Stimulated activated CD8-positive, alpha-beta memory T cell treated with anti-CD3 and anti-CD28 coated beads, Interleukin-12 subunit alpha, Interleukin-12 subunit beta, amount 100 ng/mL, for 24 hours (primary cell): ENCODE measurements around the gene PCMTD2.

Experiments
- DNase-seq: peaks from one replicate; pipeline ENCODE4 v3.0.0-alpha.2; 2020; ENCODE audit errors: extremely low read depth

PCMTD2 gene

DNA sequence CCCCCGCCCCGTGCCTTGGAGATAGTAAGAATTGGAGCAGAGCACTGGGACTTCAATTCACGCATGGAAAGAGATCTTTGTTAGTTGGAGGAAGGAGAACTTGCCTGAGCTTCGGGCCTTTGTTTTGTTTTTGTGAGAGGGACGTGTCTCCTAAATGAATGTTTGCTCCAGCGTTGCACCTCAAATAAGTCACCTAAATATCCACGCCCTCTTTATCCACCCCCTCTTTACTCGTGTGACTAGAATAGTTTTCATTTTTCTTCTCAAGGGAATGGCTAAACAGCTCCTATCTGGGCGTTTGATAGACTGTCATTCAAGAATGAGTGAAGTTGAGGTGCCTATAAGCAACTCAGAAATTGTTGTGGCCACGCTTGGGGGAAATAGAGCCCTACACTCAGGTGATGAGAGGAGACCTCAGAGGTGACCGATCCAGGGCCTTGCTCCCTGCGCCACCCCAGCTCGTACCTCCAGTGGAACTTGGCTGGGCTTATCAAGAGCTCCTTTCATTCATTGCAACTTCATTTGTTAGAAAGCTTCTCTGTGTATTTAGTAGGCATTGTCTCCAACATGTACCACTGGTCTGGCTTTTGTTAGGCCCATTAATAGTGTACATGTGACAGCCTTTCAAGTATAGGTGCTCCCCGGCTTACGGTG lies 861 bp downstream of the PCMTD2 start:
- no peak for DNase-seq

DNA sequence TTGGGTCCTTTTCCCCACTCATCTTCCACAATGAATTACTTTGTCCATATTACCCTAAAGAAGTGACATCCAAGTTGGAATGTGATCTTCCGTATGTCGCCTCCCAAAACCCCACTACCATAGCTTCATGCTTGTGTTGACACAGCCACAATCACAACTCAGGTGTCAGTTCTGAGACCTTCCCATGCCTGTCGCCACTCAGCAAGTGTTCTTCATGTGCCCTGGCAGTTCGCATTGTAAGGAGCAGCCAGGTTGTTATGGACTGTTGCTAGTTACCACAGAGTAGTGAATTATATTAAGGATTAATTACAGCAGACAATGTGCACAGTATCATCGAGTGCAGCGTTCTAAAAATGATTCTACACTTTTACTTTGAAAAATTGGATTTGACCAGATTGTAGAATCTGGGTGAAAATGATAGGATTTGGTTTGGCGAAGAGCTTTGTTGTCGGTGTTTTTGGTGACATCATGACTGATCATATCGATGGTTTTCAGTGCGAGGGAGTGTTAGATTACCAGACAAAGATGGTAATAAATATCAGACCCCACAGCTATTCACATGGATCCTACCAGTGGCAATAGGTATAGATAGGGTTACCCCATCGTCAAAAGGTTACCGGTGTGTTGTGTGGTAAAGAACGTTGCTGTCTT lies 1.7 kb downstream of the PCMTD2 start:
- DNase-seq: no peak

DNA sequence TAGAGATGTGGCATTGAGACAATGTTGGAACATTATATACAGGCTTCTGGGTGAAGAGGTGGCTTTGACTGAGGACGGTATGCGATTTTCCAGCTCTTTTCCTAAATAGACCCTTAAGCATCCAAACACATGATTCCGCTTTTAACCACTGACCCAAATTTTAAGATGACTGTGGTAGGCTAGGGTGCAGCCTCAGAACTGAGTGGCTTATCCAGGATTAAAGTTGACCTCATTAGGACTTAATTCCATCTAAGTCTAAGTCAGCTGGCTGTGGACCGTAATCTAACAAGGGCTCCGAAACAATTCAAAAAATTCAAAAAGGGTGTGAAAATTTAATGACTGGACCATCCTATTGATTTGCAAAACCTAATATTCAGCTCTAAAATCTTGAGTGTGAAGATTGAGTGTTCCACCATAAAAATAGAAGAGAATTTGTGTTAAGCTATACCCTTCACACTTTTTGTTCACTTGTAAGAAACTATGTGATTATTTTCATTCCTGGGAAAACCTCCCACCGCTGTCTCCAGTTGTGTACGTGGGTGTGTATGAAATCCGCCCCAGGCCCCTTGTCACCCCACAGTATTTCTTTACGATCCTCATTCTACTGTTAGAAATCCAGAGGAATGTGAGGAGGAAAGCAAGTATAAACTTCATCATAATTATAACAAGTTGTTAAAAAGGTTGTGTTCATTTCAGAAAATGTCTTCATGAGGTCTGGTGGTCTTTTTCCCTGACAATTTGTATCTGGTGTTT lies 2.7 kb downstream of the PCMTD2 start:
- no peak for DNase-seq

DNA sequence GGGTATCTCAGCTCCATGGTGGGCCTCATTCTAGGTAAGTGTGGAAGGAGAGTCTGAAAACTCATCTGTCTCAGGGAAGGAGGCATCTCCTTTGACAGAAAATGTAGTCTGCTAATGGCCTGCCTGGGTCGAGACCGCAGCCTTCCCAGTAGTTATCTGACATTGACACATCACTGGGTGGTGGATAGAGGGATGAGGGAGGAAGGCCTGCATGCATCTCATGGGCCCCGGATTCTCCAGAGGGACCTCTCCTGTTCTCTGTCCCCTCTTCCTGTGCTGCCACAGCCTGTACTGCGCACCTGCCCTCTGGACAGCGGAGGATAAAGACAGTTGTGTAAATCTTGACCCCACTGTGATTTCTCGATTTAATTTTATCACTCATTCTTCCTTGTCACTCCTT lies 4.7 kb downstream of the PCMTD2 start:
- DNase-seq: no peak

DNA sequence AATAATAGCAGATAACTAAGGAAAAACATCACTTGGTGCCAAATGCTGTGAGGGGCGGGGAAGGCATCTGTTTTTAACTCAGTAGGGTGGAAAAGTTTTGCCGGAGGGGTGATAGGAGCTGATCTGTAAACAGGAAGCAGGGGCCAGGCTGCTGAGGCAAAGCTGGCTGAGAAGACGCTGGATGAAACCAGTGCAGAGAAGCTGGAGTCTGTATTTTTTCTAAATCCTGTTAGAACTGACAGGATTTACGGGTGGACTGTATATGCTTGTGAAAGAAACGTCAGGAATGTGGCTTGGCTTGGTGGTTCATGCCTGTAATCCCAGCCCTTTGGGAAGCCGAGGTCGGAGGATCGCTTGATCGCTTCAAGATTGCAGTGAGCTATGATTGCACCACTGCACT lies 5.6 kb downstream of the PCMTD2 start:
- DNase-seq: no peak

DNA sequence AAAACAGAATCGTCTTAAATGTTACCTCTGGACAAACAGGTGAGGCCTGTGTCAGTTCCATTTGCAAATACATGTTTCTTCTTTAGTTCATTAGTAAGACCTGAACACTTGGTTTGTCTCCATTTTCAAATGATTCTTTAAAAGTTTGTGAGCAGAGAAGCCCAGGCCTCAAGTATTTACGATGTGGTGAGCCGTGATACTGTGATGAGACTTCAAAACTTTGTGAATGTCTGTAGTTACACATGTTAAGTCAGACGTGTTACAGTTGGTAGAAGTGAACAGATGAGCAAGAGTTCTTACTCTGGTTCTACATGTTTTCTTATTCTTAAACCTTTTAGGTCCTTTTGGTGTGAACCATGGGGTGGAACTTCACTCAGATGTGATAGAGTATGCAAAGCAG lies 8.5 kb downstream of the PCMTD2 start:
- DNase-seq: no peak

DNA sequence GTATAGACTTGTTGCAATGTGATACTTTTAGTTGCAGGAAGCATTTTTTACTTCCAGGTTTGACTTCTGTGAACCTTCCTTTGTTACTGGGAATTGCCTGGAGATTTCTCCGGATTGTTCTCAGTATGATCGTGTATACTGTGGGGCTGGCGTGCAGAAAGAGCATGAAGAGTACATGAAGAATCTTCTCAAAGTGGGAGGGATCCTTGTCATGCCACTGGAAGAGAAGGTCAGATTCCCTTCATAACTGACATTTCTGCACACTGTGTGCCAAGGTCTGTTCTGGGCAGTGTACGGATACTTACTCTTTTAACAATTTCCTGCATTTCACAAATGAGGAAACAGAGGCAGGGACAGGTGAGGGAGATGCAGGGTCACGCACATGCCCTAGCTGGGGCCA lies 9.7 kb downstream of the PCMTD2 start:
- no peak for DNase-seq

DNA sequence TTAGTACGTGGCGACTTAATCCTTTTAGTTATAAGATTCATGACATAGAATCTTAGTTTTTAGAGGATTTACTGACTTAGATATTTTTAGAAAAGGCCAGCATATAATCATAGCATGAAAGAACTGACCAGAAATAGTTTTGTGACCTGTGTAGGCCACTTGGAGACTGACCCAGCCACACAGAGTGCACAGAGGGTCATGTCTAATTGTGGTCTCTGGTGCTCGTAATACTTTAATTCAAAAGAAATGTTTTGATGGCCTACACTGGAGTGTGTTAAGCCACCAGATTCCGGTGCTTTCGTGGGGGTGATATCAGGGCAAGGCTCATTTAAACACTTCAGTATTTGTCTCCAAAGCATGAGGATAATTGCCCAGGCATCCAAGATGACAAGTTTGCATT lies 11.4 kb downstream of the PCMTD2 start:
- no peak for DNase-seq

DNA sequence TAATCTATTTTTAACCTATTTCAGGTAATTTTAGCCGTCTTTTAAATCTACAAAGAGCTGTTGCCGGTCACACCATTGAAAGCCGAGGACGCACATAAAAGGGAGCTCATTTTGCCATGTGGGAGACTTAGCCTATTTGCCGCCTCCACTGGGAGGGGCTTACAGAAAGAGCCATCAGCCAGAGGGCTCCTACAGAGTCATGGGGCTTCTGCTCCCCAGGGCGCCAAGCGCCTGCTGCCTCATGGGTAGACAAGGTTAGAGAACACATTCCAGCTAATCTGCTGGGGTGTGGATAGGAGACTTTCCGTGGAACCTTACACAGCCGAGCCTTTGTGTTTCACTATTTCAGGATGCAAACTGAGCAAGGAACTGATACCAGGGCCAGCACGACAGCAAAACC lies 12.6 kb downstream of the PCMTD2 start:
- no peak for DNase-seq

DNA sequence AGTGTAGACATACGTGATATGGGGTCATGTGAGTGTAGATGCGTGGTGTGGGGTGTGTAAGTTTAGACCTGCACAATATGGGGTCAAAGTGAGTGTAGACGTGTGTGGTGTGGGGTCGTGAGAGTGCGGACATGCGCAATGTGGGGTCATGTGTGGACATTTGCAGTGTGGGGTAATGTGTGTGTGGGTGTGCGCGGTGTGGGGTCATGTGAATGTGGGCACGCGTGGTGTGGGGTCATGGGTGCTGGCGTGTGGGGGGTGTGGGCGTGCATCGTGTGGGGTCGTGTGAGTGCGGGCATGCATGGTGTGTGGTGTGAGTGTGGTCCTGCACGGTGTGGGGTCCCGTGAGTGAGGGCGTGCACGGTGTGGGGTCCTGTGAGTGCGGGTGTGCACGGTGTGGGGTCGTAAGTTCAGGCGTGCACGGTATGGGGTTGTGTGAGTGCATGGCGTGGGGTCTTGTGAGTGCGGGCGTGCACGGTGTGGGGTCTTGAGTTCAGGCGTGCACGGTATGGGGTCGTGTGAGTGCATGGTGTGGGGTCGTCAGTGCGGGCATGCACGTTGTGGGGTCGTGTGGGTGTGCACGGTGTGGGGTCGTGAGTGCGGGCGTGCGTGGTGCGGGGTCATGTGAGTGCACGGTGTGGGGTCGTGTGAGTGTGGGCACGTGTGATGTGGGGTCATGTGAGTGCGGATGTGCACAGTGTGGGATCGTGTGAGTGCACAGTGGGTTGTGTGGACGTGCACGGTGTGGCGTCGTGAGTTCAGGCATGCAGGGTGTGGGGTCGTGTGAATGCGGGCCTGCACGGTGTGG lies 14.3 kb downstream of the PCMTD2 start:
- DNase-seq: no peak

DNA sequence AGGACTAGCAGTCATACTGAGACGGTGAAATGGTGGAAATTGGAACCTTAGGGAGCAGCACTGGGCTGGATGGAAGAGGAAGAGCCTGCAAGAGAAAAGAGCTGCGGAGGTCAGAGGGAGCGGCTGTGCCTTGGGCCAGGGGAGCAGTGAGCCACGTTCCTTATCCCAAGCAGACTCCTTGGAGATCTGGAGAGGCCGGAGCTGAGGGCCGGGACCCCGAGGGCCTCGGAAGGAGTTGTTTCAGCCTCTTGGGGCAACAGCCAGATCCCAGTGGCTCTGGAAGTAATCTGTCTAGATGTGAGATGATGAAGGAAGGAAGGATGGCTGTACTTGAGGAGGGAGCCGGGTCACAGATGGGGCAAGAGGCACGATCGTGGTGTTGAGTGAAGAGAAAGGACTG lies 16.1 kb downstream of the PCMTD2 start:
- no peak for DNase-seq

DNA sequence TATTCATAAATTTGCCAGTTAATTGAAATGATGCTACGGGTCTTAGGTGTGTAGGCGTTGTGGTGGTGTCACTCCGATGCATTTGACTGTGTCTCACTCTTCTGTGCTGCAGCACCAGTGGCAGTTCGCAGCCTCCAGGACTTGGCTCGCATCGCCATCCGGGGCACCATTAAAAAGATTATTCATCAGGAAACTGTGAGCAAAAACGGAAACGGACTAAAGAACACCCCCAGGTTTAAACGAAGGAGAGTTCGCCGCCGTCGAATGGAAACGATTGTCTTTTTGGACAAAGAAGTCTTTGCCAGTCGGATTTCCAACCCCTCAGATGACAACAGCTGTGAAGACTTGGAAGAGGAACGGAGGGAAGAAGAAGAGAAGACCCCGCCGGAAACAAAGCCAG lies 17.6 kb downstream of the PCMTD2 start:
- no peak for DNase-seq

DNA sequence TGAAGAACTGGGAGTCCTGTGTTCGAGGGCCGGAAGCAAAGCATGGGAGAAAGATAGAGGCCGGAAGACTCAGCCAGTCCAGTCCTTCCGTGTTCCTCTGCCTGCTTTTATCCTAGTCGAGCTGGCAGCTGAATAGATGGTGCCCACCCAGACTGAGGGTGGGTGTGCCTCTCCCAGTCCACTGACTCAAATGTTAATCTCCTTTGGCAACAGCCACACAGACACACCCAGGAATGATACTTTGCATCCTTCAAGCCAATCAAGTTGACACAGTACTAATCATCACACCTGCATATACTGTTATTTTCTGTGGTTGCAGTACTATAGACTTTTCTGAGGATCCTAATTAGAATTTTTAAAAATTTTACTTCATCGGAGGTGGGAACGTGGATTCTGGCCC lies 21.3 kb downstream of the PCMTD2 start:
- no peak for DNase-seq

DNA sequence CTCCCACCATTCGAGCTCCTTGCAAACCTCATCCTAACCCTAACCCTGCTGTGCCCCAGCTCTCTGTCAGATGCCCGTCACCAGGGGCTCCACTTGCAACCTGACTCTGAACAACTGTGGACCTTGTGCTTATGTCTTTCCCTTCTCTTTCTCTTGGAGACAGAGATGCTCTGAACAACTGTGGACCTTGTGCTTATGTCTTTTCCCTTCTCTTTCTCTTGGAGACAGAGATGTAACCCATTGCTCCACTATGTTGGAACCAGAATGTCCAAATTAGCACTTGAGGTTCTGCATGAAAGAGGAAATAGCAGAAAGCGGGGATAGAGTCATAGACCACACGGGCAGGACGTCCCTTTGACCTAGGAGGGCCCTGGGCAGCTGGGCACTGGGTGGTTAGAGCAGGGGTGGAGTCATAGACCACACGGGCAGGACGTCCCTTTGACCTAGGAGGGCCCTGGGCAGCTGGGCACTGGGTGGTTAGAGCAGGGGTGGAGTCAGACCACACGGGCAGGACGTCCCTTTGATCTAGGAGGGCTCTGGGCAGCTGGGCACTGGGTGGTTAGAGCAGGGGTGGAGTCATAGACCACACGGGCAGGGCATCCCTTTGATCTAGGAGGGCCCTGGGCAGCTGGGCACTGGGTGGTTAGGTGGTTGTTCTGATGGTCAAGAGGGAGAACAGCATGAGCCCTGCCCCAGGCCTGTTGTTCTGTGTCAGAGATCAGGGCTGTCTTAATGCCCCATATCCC lies 22.2 kb downstream of the PCMTD2 start:
- DNase-seq: no peak

DNA sequence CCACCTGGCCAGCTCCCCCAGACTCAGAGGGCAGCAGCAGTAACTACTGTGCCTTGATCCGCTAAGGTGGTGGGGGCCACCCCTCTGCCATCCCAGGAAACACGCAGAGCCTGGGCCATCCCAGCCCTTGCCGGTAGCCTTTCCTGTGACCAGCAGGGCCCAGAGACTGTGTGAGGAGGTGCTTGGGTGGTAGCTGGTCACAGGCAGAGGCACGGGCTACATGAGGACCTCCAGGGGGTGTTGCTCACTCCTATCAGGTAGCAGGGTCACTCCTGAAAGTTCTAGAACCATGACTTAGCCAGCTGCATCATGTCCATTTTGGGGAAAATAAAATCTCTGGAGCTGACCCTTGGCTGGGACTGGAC lies 22.8 kb downstream of the PCMTD2 start:
- DNase-seq: no peak

DNA sequence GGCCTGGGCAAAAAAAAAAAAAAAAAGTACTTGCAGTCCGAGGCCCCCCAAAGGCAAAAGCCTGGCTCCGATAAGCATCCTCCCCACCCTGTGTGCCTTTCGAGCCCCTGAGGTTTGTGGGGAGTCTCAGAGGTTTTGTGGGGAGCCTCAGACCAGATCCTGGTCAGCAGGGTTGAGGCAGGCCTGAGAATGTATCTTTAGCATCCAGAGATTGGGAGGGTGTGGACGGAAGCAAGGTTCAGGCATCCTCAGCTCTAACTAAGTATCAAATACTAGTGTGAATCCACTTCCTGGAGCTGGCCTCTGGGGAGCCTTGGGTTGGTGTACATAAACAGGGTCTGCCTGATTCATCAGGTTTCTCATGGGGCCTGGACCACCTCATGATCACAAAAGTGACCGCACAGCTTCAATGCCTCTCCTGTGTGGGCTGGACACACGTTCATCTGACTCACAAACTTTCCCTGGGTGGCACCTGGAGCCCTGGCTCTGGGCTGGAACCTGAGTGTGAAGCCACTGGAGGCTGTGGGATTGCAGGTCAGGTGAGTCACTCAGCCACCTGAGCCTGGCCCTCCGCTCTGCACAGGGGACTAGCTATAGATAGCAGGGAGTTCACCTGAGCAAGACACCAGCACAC lies 24.4 kb downstream of the PCMTD2 start:
- DNase-seq: no peak

DNA sequence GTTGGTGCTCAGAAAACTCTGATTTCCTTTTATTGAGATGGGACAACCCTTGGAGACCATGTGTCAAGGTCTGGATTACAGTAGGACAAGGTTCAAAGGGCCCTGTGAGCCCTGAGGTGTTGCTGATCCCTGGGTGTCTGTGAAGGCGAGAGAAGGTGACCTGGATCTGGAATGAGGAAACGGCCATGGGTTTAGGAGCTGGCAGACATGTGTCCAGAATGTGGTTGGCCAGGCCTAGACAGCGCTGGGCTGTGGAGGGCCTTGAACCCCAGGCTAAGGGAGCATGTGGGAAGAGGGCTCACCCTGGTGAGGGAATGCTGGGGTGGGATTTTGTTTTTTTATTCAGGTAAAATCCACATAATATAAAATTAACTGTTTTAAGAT lies 24.9 kb downstream of the PCMTD2 start:
- no peak for DNase-seq

DNA sequence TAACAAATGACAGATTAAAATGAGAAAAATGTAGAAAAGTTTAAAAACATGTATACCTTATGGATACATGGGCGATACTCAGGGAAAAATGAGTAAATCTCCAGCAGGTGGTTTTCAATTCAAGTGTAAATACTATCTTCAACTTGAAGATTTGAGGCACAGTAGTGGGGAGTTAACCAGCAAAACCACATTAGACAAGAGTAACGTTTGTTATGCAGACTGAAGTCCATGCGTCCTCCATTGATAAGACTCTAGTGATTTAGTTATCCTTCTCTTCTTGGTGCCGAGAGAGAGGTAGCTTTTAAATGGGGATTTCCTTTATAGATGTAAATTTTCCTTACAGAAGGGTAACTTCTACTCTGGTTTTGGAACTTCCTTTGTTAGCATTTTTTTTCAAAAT lies 28.1 kb downstream of the PCMTD2 start:
- no peak for DNase-seq

DNA sequence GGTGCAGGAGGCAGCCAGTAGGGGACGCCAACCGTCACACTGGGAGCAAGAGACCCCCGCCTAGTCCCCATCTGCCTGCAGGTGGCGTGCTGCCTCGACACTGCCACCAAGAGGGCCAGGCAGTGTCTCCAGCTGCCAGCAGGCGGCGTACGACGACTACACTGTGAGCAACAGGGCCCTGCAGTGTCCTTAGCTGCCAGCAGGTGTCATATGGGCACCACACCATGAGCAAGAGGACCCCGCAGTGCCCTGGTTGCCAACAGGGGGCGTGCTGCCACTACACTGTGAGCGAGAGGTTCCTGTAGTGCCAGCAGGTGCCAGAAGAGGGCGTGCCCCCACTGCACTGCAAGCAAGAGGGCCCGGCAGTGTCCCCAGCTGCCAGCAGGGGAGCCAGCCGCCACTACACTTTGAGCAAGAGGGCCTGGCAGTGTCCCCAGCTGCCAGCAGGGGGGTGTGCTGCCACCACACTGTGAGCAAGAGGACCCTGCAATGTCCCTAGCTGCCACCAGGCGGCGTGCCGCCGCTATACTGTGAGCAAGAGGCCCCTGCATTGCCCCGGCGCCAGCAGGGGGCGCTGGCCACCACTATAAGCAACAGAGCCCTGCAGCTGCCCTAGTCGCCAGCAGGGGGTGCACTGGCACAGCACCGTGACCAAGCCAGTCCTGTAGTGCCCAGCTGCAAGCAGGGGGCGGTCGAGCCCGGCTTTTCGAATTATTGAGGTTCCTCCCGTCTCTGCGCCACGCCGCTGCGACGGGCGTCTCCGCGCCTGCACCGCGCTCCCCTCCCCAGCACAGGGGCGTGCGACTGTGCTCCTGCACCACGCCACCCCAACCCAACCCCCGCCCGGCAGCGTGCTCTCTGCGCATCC lies 30.3 kb downstream of the PCMTD2 start:
- DNase-seq: peak; percentile 52
